Endothelial cell of umbilical vein (primary cell): ENCODE measurements around the gene BBX. TPM values are rescaled to one million over a fixed set of nuclear protein-coding genes. Genes with fewer than 3 reads are reported as not detected.

ENCODE experiments used
- BruUV-seq: library from RNA; stranded (reverse); fragments of 400-500 nt; replicated peaks from 2 replicates; lab custom pipeline; 2021; lab: Mats Ljungman, UMichigan
- CTCF ChIA-PET: fragments of 300-600, 350-600 bp; sonication (Branson Sonifier 250); formaldehyde crosslinking; loops from one replicate; lab custom pipeline; 2021; ENCODE audit warnings: antibody characterized with exemption, inconsistent platforms; lab: Charles Lee
- POLR2A ChIA-PET: fragments of 300-600, 350-600 bp; sonication (Branson Sonifier 250); formaldehyde crosslinking; loops from one replicate; lab custom pipeline; 2021; ENCODE audit warnings: antibody characterized with exemption, inconsistent platforms; lab: Charles Lee
- DNase-seq: peaks from one replicate; pipeline ENCODE4 v3.0.0-alpha.2; 2011; ENCODE audit warnings: low read depth, low spot score
- FAIRE-seq: peaks from 2 replicates; lab custom pipeline; 2011; peaks lifted over from hg19 to GRCh38; lab: Jason Lieb, UNC
- H2AFZ ChIP-seq: 2 replicates; pipeline ENCODE4 v1.6.0; 2012; ENCODE audit warnings: low read depth, low read length, control low read depth, inconsistent platforms
- H3K27ac ChIP-seq: 2 replicates; pipeline ENCODE4 v1.5.1; 2011; ENCODE audit warnings: low read depth, mild to moderate bottlenecking, control low read depth, low read length, moderate library complexity; ENCODE audit not compliant: insufficient read depth
- H3K27me3 ChIP-seq, 2 experiments: 2 replicates each; pipeline versions ENCODE4 v1.6.0 to v1.6.1; 2011; ENCODE audit warnings: low read length in 2 of 2, mixed read lengths in 1 of 2; ENCODE audit not compliant: control insufficient read depth in 2 of 2, insufficient read depth in 2 of 2
- H3K36me3 ChIP-seq, 2 experiments: 2 replicates in 1 of 2; 3 replicates in 1 of 2; pipeline ENCODE4 v1.5.1; 2011; ENCODE audit warnings: low read length in 2 of 2, mild to moderate bottlenecking in 1 of 2, moderate library complexity in 1 of 2; ENCODE audit not compliant: control insufficient read depth in 2 of 2, insufficient read depth in 2 of 2; ENCODE audit errors: extremely low read depth in 1 of 2
- H3K4me1 ChIP-seq: 3 replicates; pipeline ENCODE4 v1.5.1; 2011; ENCODE audit warnings: mild to moderate bottlenecking, low read length; ENCODE audit not compliant: control insufficient read depth, insufficient read depth; ENCODE audit errors: extremely low read depth
- H3K4me2 ChIP-seq: 2 replicates; pipeline ENCODE4 v1.6.1; 2011; ENCODE audit warnings: low read length, control low read depth, mixed read lengths; ENCODE audit not compliant: insufficient read depth
- H3K4me3 ChIP-seq, 3 experiments: fragments of 200-600 bp in 1 of 3; sonication (generic), shearing (Covaris generic) in 1 of 3; replicated peaks in 1 of 3; 2 replicates each; pipeline ENCODE4 v1.5.1; 2011 to 2016; ENCODE audit warnings: control low read depth in 3 of 3, low read length in 3 of 3, mild to moderate bottlenecking in 2 of 3, inconsistent platforms in 1 of 3, low read depth in 1 of 3, moderate library complexity in 1 of 3; ENCODE audit not compliant: insufficient read depth in 1 of 3
- H3K79me2 ChIP-seq: 2 replicates; pipeline ENCODE4 v1.6.0; 2012; ENCODE audit warnings: low read length, inconsistent platforms; ENCODE audit not compliant: control insufficient read depth, insufficient read depth
- H3K9ac ChIP-seq: replicated peaks from 2 replicates; pipeline ENCODE3; 2011; ENCODE audit warnings: low read length, control low read depth; ENCODE audit not compliant: insufficient read depth; ENCODE audit errors: extremely low read depth
- H3K9me1 ChIP-seq: replicated peaks from 3 replicates; pipeline ENCODE4 v1.6.0; 2011; ENCODE audit warnings: mild to moderate bottlenecking, low read length; ENCODE audit not compliant: control insufficient read depth, insufficient read depth; ENCODE audit errors: extremely low read depth
- H3K9me3 ChIP-seq: replicated peaks from 2 replicates; pipeline ENCODE4 v1.5.1; 2012; ENCODE audit warnings: low read length, inconsistent platforms; ENCODE audit not compliant: control insufficient read depth, insufficient read depth
- H4K20me1 ChIP-seq: replicated peaks from 2 replicates; pipeline ENCODE3; 2011; ENCODE audit warnings: mild to moderate bottlenecking, low read length; ENCODE audit not compliant: control insufficient read depth, insufficient read depth; ENCODE audit errors: extremely low read depth
- EZH2 ChIP-seq: IDR thresholded peaks from 2 replicates; pipeline ENCODE4 v1.6.1; 2012; ENCODE audit warnings: borderline replicate concordance, low read depth, mild to moderate bottlenecking, moderate library complexity, low read length, inconsistent platforms; ENCODE audit not compliant: severe bottlenecking
- FOS ChIP-seq: IDR thresholded peaks from 2 replicates; pipeline ENCODE4 v1.6.1; 2011; ENCODE audit warnings: mild to moderate bottlenecking, low read length, moderate library complexity, borderline replicate concordance; ENCODE audit not compliant: insufficient read depth
- GATA2 ChIP-seq: IDR thresholded peaks from 2 replicates; pipeline ENCODE4 v1.7.0; 2011; ENCODE audit warnings: low read depth, mild to moderate bottlenecking, moderate library complexity, mixed read lengths, low read length; ENCODE audit not compliant: insufficient read length, insufficient read depth
- JUN ChIP-seq: IDR thresholded peaks from 2 replicates; pipeline ENCODE4 v1.6.1; 2011; ENCODE audit warnings: borderline replicate concordance, low read depth; ENCODE audit not compliant: insufficient read length, insufficient read depth
- MYC ChIP-seq: IDR thresholded peaks from one replicate; pipeline ENCODE4 v1.6.1; 2011; ENCODE audit warnings: mild to moderate bottlenecking, low read depth, low read length
- POLR2A ChIP-seq: IDR thresholded peaks from 2 replicates; pipeline ENCODE4 v1.6.1; 2012; ENCODE audit warnings: low read depth, mild to moderate bottlenecking, control low read depth, low read length
- POLR2AphosphoS5 ChIP-seq: IDR thresholded peaks from 2 replicates; pipeline ENCODE4 v1.6.1; 2012; ENCODE audit warnings: low read depth, mild to moderate bottlenecking, control low read depth, low read length, moderate library complexity; ENCODE audit not compliant: insufficient read depth
- dilution Hi-C: fragments of 300-500 bp; cut with MboI; formaldehyde crosslinking; loops from one replicate; pipeline ENCODE4 v1.15.0; 2019; ENCODE audit warnings: low sequenced_read_pairs; ENCODE audit not compliant: extremely low pct_ligation_motif_present
- intact Hi-C: fragments of 100-400 bp; cut with micrococcal nuclease; formaldehyde crosslinking; loops from one replicate; pipeline ENCODE4 v1.10.0; 2022
- polyA plus RNA-seq, 4 experiments: library from polyadenylated mRNA; depleted of rRNA in 3 of 4; stranded (reverse) in 3 of 4; unstranded in 1 of 4; fragments of >200 nt; gene quantifications; 2 replicates each; pipeline versions ENCODE4 v1.2.1 to v1.2.3, GENCODE V29; 2011 to 2012; ENCODE audit warnings: missing spikeins in 1 of 4
- total RNA-seq: library from RNA; stranded (reverse); gene quantifications from 2 replicates; pipeline ENCODE4 v1.2.3, GENCODE V29; 2021
- TF ChIP-seq, protein P1 (sequence below): IDR thresholded peaks from 2 replicates; pipeline ENCODE4 v1.6.1; 2011; ENCODE audit not compliant: insufficient read depth, insufficient read length
- TF ChIP-seq, protein P2 (sequence below), 2 donors: IDR thresholded peaks; 1 replicate in 1 of 2; 2 replicates in 1 of 2; pipeline ENCODE4 v1.5.1; 2011; ENCODE audit warnings: low read length in 2 of 2, mild to moderate bottlenecking in 2 of 2, moderate library complexity in 2 of 2, control low read depth in 1 of 2, inconsistent platforms in 1 of 2, low read depth in 1 of 2; ENCODE audit not compliant: insufficient read depth in 1 of 2; ENCODE audit errors: extremely low read depth in 1 of 2

BBX gene
- total and polyA plus RNA-seq, 2 donors (not counting 3 experiments of a cell fraction or from before 2014, with no cell fraction given) = 21.4 to 43.4 TPM

DNA sequence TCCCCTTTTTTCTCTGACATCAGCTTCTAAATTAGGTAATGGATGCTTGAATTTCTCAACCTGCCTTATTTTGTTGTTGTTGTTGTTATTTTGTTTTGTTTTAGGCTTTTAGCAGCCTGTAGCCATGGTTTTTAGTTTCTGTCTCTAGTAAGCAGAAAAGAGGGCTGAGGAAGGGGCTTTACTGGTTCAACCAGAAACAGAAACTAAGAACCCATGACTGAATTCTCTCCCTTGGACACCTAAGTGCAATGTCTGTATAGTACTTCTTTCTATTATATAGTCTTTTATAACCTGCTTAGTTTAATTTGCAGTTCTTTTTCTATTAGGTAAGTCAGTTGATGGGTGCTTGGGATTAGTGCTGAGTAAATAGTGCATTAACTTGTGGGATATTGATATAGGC lies 129.0 kb downstream of the BBX start:
- no peaks in the 10 kb centered on the region for H3K79me2 ChIP-seq
- H3K9me1 ChIP-seq = peaks cover 3% of the 10 kb centered on the region
- H4K20me1 ChIP-seq = no peaks in the 10 kb centered on the region
- ChIA-PET POLR2A (no interaction called here), CTCF (no interaction called here)
- H3K27ac ChIP-seq = no peak overlapping the region
- dilution Hi-C loops (no loop called here), intact Hi-C loops (no loop called here)
- no peaks in the 10 kb centered on the region for H3K9me3 ChIP-seq
- no peaks in the 10 kb centered on the region for H3K4me1 ChIP-seq
- no peak for FAIRE-seq
- no peaks in the 10 kb centered on the region for H3K27me3 ChIP-seq
- no peak overlapping the region for H3K9ac ChIP-seq
- no peak overlapping the region for H3K4me2 ChIP-seq
- no peak overlapping the region for H2AFZ ChIP-seq
- DNase-seq = no peak
- H3K4me3 ChIP-seq = no peak overlapping the region
- no TSS peak for BruUV-seq
- no peak for TF ChIP-seq FOS
- no peak for TF ChIP-seq JUN
- TF ChIP-seq GATA2 = no peak
- TF ChIP-seq, protein P1, sequence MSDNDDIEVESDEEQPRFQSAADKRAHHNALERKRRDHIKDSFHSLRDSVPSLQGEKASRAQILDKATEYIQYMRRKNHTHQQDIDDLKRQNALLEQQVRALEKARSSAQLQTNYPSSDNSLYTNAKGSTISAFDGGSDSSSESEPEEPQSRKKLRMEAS = no peak
- no peak for TF ChIP-seq POLR2AphosphoS5
- no peaks in the 10 kb centered on the region for H3K36me3 ChIP-seq

DNA sequence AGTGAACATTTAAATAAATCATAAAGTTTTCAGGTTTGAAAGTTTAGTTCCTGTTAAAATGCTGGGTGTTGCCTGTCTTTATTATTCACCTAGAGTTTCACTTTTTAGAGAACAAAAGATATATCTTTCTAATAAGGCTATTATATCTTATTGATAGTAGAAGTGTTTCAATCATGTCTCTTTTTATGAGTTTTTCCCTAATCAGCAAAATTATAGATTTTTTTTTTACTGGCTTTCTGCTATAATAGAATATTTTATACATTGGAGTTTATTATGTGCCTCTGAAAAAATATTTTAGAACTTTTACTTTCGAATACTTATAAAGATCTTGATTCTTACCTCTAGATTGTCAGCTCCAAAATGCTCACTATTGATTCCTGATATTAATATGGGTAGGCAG lies 131.5 kb downstream of the BBX start:
- Histone ChIP-seq H3K9me1 (peaks cover 3% of the 10 kb centered on the region), H3K4me1 (peaks cover 13% of the 10 kb centered on the region), H3K9ac (no peak overlapping the region), H3K4me2 (no peak overlapping the region), H2AFZ (no peak overlapping the region), H3K79me2 (no peaks in the 10 kb centered on the region), H3K9me3 (no peaks in the 10 kb centered on the region), H3K36me3 (no peaks in the 10 kb centered on the region), H3K4me3 (no peak overlapping the region), H3K27ac (no peak overlapping the region), H3K27me3 (no peaks in the 10 kb centered on the region), H4K20me1 (no peaks in the 10 kb centered on the region)
- CTCF ChIA-PET = no interaction called here
- dilution Hi-C loops = no loop called here
- DNase-seq (no peak), FAIRE-seq (no peak)
- intact Hi-C loops = no loop called here
- POLR2A ChIA-PET = no interaction called here
- no TSS peak for BruUV-seq
- TF ChIP-seq, protein P2, sequence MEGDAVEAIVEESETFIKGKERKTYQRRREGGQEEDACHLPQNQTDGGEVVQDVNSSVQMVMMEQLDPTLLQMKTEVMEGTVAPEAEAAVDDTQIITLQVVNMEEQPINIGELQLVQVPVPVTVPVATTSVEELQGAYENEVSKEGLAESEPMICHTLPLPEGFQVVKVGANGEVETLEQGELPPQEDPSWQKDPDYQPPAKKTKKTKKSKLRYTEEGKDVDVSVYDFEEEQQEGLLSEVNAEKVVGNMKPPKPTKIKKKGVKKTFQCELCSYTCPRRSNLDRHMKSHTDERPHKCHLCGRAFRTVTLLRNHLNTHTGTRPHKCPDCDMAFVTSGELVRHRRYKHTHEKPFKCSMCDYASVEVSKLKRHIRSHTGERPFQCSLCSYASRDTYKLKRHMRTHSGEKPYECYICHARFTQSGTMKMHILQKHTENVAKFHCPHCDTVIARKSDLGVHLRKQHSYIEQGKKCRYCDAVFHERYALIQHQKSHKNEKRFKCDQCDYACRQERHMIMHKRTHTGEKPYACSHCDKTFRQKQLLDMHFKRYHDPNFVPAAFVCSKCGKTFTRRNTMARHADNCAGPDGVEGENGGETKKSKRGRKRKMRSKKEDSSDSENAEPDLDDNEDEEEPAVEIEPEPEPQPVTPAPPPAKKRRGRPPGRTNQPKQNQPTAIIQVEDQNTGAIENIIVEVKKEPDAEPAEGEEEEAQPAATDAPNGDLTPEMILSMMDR (IDR thresholded peaks at IDR 0.05; ENCODE audit: extremely low read depth in 1 of 2, insufficient read depth in 1 of 2, low read depth in 1 of 2, low read length in 2 of 2) = no peak
- TF ChIP-seq POLR2A (no peak), JUN (no peak), GATA2 (no peak), FOS (no peak), MYC (no peak), EZH2 (no peak), POLR2AphosphoS5 (no peak)
- TF ChIP-seq, protein P1 = no peak
